ENCODE measurements around the gene FXN.
"Not testable (repeated sequence)": the region's sequence is repeated elsewhere in the genome, so short reads cannot be mapped to it uniquely, and the experiment has no call there.

The FXN gene

GRCh38 chr9:69035438-69036308 is at the start of gene FXN:
FXN (plus strand) TSS chr9:69035752; CDS start chr9:69035783, 31 bp downstream.
- DNase-seq (ENCODE audit: low spot score): peak; percentile 87

- DNase-seq (ENCODE audit: low spot score): not testable (repeated sequence)
These were observed 48.6 kb upstream of the FXN start for GRCh38 chr9:68986949-68987348.

- no peak for DNase-seq (ENCODE audit: low spot score)
These were observed 44.1 kb upstream of the FXN start for GRCh38 chr9:68991457-68991856.

GRCh38 chr9:68995776-68996175 is 39.8 kb upstream of the FXN start:
- DNase-seq (ENCODE audit: low spot score): no peak

GRCh38 chr9:68996462-68996861 is 39.1 kb upstream of the FXN start:
- DNase-seq (ENCODE audit: low spot score): no peak

- no peak for DNase-seq (ENCODE audit: low spot score)
These were observed 37.9 kb upstream of the FXN start for GRCh38 chr9:68997666-68998065.

GRCh38 chr9:68998385-68998784 is 37.2 kb upstream of the FXN start:
- DNase-seq (ENCODE audit: low spot score): no peak

- no peak for DNase-seq (ENCODE audit: low spot score)
These were observed 36.7 kb upstream of the FXN start for GRCh38 chr9:68998812-68999211.

GRCh38 chr9:68999393-69000105 is 36.0 kb upstream of the FXN start:
- DNase-seq (ENCODE audit: low spot score): peak; percentile 79

- no peak for DNase-seq (ENCODE audit: low spot score)
These were observed 33.6 kb upstream of the FXN start for GRCh38 chr9:69001921-69002320.

GRCh38 chr9:69003051-69003450 is 32.5 kb upstream of the FXN start:
- no peak for DNase-seq (ENCODE audit: low spot score)

GRCh38 chr9:69004836-69005235 is 30.7 kb upstream of the FXN start:
- no peak for DNase-seq (ENCODE audit: low spot score)

- no peak for DNase-seq (ENCODE audit: low spot score)
These were observed 25.8 kb upstream of the FXN start for GRCh38 chr9:69009708-69010107.

- DNase-seq (ENCODE audit: low spot score): no peak
These were observed 22.7 kb upstream of the FXN start for GRCh38 chr9:69012696-69013381.

GRCh38 chr9:69013382-69013727 is 22.2 kb upstream of the FXN start:
- DNase-seq (ENCODE audit: low spot score): no peak

- no peak for DNase-seq (ENCODE audit: low spot score)
These were observed 21.5 kb upstream of the FXN start, which contains the start of gene PRKACG for GRCh38 chr9:69014013-69014412. PRKACG (minus strand) TSS chr9:69014113; CDS start chr9:69014092, 21 bp downstream.

GRCh38 chr9:69016191-69017096 is 19.1 kb upstream of the FXN start:
- no peak for DNase-seq (ENCODE audit: low spot score)

- no peak for DNase-seq (ENCODE audit: low spot score)
These were observed 16.8 kb upstream of the FXN start for GRCh38 chr9:69018737-69019136.

GRCh38 chr9:69019808-69020207 is 15.7 kb upstream of the FXN start:
- no peak for DNase-seq (ENCODE audit: low spot score)

- no peak for DNase-seq (ENCODE audit: low spot score)
These were observed 15.0 kb upstream of the FXN start for GRCh38 chr9:69020301-69021145.

- no peak for DNase-seq (ENCODE audit: low spot score)
These were observed 11.9 kb upstream of the FXN start for GRCh38 chr9:69023650-69024049.

Measured in HuH-7 (cell line).